RWPE1 (cell line): ENCODE data around the gene MSH5.

Experiments
- CTCF ChIA-PET: fragments of 350-600 bp; sonication (Branson Sonifier 250); formaldehyde crosslinking; extraction: SDS; loops from one replicate; lab custom pipeline; 2021; lab: Yijun Ruan, JAX
- POLR2A ChIA-PET: fragments of 400-600 bp; formaldehyde crosslinking; extraction: SDS; loops from one replicate; lab custom pipeline; 2020; ENCODE audit warnings: antibody characterized with exemption; ENCODE audit not compliant: low non-redundant PET; lab: Yijun Ruan, JAX
- DNase-seq: peaks from one replicate; pipeline ENCODE4 v3.0.0; 2012; ENCODE audit warnings: low spot score
- H3K27ac ChIP-seq: fragments of 450-650 bp; 2 replicates; pipeline ENCODE4 v1.5.1; 2017
- TF ChIP-seq, protein P1 (sequence below): fragments of 450-650 bp; conservative IDR thresholded peaks from 2 replicates; pipeline ENCODE4 v1.5.1; 2017; ENCODE audit warnings: low read depth, mild to moderate bottlenecking

Gene MSH5

GRCh38 chr6:31715022-31715958 lies 24.5 kb upstream of the MSH5 start, which contains the start of gene LY6G6D:
Gene LY6G6D (plus strand): TSS chr6:31715348. CDS start chr6:31715356, 8 bp downstream.
- no peak for DNase-seq
- TF ChIP-seq, protein P1, sequence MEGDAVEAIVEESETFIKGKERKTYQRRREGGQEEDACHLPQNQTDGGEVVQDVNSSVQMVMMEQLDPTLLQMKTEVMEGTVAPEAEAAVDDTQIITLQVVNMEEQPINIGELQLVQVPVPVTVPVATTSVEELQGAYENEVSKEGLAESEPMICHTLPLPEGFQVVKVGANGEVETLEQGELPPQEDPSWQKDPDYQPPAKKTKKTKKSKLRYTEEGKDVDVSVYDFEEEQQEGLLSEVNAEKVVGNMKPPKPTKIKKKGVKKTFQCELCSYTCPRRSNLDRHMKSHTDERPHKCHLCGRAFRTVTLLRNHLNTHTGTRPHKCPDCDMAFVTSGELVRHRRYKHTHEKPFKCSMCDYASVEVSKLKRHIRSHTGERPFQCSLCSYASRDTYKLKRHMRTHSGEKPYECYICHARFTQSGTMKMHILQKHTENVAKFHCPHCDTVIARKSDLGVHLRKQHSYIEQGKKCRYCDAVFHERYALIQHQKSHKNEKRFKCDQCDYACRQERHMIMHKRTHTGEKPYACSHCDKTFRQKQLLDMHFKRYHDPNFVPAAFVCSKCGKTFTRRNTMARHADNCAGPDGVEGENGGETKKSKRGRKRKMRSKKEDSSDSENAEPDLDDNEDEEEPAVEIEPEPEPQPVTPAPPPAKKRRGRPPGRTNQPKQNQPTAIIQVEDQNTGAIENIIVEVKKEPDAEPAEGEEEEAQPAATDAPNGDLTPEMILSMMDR = no peak
- peak within 1 kb of the TSS; percentile 12; the same call in 1 of the 2 replicates for H3K27ac ChIP-seq
- POLR2A ChIA-PET = interaction anchor here (0.6 kb wide), 1 partner anchor 20 kb away, joined by 6 read pairs; no protein-coding TSS in a partner anchor
- CTCF ChIA-PET = interaction anchor here (1.2 kb wide), 1 partner anchor 14 kb away, joined by 8 read pairs; the partner anchor contains the start of gene DDAH2

- no peak overlapping the region for H3K27ac ChIP-seq
- ChIA-PET CTCF (interaction anchor here (0.6 kb wide), 4 partner anchors 12 to 219 kb away, joined by 3 to 4 read pairs (median 3); no protein-coding TSS in a partner anchor), POLR2A (no interaction called here)
- DNase-seq = no peak
- TF ChIP-seq, protein P1 = 0 out of 2 replicates have a peak, but pooled peaks have one; percentile 15
Measured at GRCh38 chr6:31717499-31718222, 22.1 kb upstream of the MSH5 start.

DNA sequence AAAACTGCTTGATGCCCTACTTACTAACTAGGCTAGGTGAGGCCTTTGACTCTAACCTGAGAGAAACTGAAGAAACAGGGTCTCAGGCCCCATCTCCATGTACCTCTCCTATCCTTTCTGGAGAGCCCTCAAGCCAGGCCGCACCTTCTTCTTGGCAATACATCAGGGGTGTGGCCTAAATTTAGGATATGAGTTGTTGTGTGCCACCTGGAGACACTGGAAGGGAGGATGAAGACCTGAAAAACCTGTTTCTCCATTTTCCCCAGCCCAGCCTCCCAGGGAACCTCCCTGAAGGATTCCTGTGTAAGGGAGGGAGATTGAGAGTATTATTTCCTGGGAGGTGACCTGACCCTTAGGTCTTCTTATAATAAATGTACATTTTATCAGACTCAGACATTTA lies 21.5 kb upstream of the MSH5 start:
- DNase-seq = peak; percentile 95
- ChIA-PET POLR2A (no interaction called here), CTCF (no interaction called here)
- TF ChIP-seq, protein P1 = no peak
- no peak overlapping the region for H3K27ac ChIP-seq

GRCh38 chr6:31719001-31719400 lies 20.8 kb upstream of the MSH5 start:
- POLR2A ChIA-PET = no interaction called here
- TF ChIP-seq, protein P1 = no peak
- H3K27ac ChIP-seq = no peak overlapping the region
- no peak for DNase-seq
- CTCF ChIA-PET = no interaction called here

DNA sequence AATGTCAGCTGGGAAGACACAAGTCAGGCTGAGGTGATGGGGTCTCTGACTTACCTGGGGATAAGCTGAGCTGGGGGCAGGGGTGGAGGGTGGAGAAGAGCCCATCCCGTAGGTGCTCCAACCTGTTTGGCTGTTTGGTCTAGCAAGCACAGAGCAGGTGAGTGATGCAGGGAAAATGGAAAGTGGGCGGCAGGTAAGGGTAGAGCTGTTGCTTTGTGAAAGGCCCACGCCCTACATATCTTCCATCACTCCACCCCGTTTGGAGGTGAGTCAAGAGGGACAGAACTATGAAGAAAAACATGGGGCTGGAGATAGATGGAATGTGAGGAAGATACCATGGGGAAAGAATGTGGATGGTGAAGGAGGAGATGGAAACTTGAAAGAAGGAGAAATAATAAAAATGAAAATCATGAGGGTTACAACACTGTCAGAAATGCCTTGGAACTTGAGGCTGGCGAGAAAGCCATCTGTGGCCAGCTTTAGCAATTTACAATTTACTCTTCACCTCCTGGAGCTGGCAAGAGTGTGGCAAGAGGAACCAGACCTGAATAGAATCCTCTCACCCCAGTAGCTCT lies 19.5 kb upstream of the MSH5 start:
- peak; percentile 63 for DNase-seq
- CTCF ChIA-PET = interaction anchor here (0.5 kb wide), 1 partner anchor 21 kb away, joined by 4 read pairs; no protein-coding TSS in a partner anchor

More for the DNA sequence above, 19.5 kb upstream of the MSH5 start:
- H3K27ac ChIP-seq = no peak overlapping the region
- TF ChIP-seq, protein P1 = no peak
- POLR2A ChIA-PET = no interaction called here
